ENCODE data around the gene TRPM3.
"Not testable (repeated sequence)": the region's sequence is repeated elsewhere in the genome, so short reads cannot be mapped to it uniquely, and the experiment has no call there.

TRPM3 gene

GRCh38 chr9:70983723-70984295 lies 137.6 kb downstream of the TRPM3 start:
- Histone ChIP-seq H3K36me3 (ENCODE audit: insufficient read depth, low read length) (no peaks in the 10 kb centered on the region), H3K9me3 (ENCODE audit: low read depth, low read length) (no peaks in the 10 kb centered on the region), H3K4me3 (no peak overlapping the region), H3K27ac (no peak overlapping the region), H3K9ac (ENCODE audit: insufficient read length) (no peak overlapping the region)
- no peak for DNase-seq (ENCODE audit: low read depth, low spot score)
- no peak for TF ChIP-seq POLR2AphosphoS5 (IDR thresholded peaks at IDR 0.05; ENCODE audit: borderline replicate concordance, low read depth, low read length)
- TF ChIP-seq EZH2 (IDR thresholded peaks at IDR 0.05): no peak
- TF ChIP-seq FOXP2 (optimal IDR thresholded peaks at IDR 0.05; ENCODE audit: control extremely low read depth, extremely low read length, insufficient read depth): no peak

GRCh38 chr9:70981312-70981711 lies 140.1 kb downstream of the TRPM3 start:
- no peak overlapping the region for H3K4me3 ChIP-seq
- TF ChIP-seq FOXP2 (optimal IDR thresholded peaks at IDR 0.05; ENCODE audit: control extremely low read depth, extremely low read length, insufficient read depth) (no peak), POLR2AphosphoS5 (IDR thresholded peaks at IDR 0.05; ENCODE audit: borderline replicate concordance, low read depth, low read length) (no peak), EZH2 (IDR thresholded peaks at IDR 0.05) (no peak)
- no peak for DNase-seq (ENCODE audit: low read depth, low spot score)

GRCh38 chr9:70979966-70980365 lies 141.5 kb downstream of the TRPM3 start:
- Histone ChIP-seq H3K9ac (ENCODE audit: insufficient read length) (no peak overlapping the region), H3K4me3 (no peak overlapping the region), H3K9me3 (ENCODE audit: low read depth, low read length) (no peaks in the 10 kb centered on the region), H3K36me3 (ENCODE audit: insufficient read depth, low read length) (no peaks in the 10 kb centered on the region), H3K27ac (no peak overlapping the region)
- TF ChIP-seq POLR2AphosphoS5 (IDR thresholded peaks at IDR 0.05; ENCODE audit: borderline replicate concordance, low read depth, low read length) (no peak), FOXP2 (optimal IDR thresholded peaks at IDR 0.05; ENCODE audit: control extremely low read depth, extremely low read length, insufficient read depth) (no peak), EZH2 (IDR thresholded peaks at IDR 0.05) (no peak)
- no peak for DNase-seq (ENCODE audit: low read depth, low spot score)

More at GRCh38 chr9:70981312-70981711, 140.1 kb downstream of the TRPM3 start:
- no peaks in the 10 kb centered on the region for H3K9me3 ChIP-seq (ENCODE audit: low read depth, low read length)
- H3K27ac ChIP-seq: no peak overlapping the region
- H3K9ac ChIP-seq (ENCODE audit: insufficient read length): no peak overlapping the region
- H3K36me3 ChIP-seq (ENCODE audit: insufficient read depth, low read length): no peaks in the 10 kb centered on the region

GRCh38 chr9:70978085-70978484 lies 143.3 kb downstream of the TRPM3 start:
- Histone ChIP-seq H3K36me3 (ENCODE audit: insufficient read depth, low read length) (no peaks in the 10 kb centered on the region), H3K27ac (no peak overlapping the region), H3K4me3 (no peak overlapping the region), H3K9ac (ENCODE audit: insufficient read length) (no peak overlapping the region), H3K9me3 (ENCODE audit: low read depth, low read length) (no peaks in the 10 kb centered on the region)
- TF ChIP-seq EZH2 (IDR thresholded peaks at IDR 0.05) (no peak), POLR2AphosphoS5 (IDR thresholded peaks at IDR 0.05; ENCODE audit: borderline replicate concordance, low read depth, low read length) (no peak), FOXP2 (optimal IDR thresholded peaks at IDR 0.05; ENCODE audit: control extremely low read depth, extremely low read length, insufficient read depth) (no peak)
- no peak for DNase-seq (ENCODE audit: low read depth, low spot score)

- Histone ChIP-seq H3K9me3 (ENCODE audit: low read depth, low read length) (no peaks in the 10 kb centered on the region), H3K36me3 (ENCODE audit: insufficient read depth, low read length) (no peaks in the 10 kb centered on the region), H3K27ac (no peak overlapping the region), H3K4me3 (no peak overlapping the region), H3K9ac (ENCODE audit: insufficient read length) (no peak overlapping the region)
- no peak for DNase-seq (ENCODE audit: low read depth, low spot score)
- TF ChIP-seq POLR2AphosphoS5 (IDR thresholded peaks at IDR 0.05; ENCODE audit: borderline replicate concordance, low read depth, low read length) (no peak), FOXP2 (optimal IDR thresholded peaks at IDR 0.05; ENCODE audit: control extremely low read depth, extremely low read length, insufficient read depth) (no peak), EZH2 (IDR thresholded peaks at IDR 0.05) (no peak)
Observed at GRCh38 chr9:70975821-70976220, 145.6 kb downstream of the TRPM3 start.

GRCh38 chr9:70971723-70972122 lies 149.7 kb downstream of the TRPM3 start:
- no peaks in the 10 kb centered on the region for H3K9me3 ChIP-seq (ENCODE audit: low read depth, low read length)
- no peak overlapping the region for H3K9ac ChIP-seq (ENCODE audit: insufficient read length)
- no peak overlapping the region for H3K27ac ChIP-seq
- no peaks in the 10 kb centered on the region for H3K36me3 ChIP-seq (ENCODE audit: insufficient read depth, low read length)
- TF ChIP-seq POLR2AphosphoS5 (IDR thresholded peaks at IDR 0.05; ENCODE audit: borderline replicate concordance, low read depth, low read length) (no peak), FOXP2 (optimal IDR thresholded peaks at IDR 0.05; ENCODE audit: control extremely low read depth, extremely low read length, insufficient read depth) (no peak), EZH2 (IDR thresholded peaks at IDR 0.05) (no peak)
- H3K4me3 ChIP-seq: no peak overlapping the region
- DNase-seq (ENCODE audit: low read depth, low spot score): no peak

GRCh38 chr9:70966380-70966779 lies 155.0 kb downstream of the TRPM3 start:
- H3K36me3 ChIP-seq (ENCODE audit: insufficient read depth, low read length); H3K4me3 ChIP-seq; H3K27ac ChIP-seq; H3K9me3 ChIP-seq (ENCODE audit: low read depth, low read length); H3K9ac ChIP-seq (ENCODE audit: insufficient read length); DNase-seq (ENCODE audit: low read depth, low spot score): not testable (repeated sequence)

- Histone ChIP-seq H3K4me3 (no peak overlapping the region), H3K27ac (no peak overlapping the region), H3K9me3 (ENCODE audit: low read depth, low read length) (no peaks in the 10 kb centered on the region), H3K36me3 (ENCODE audit: insufficient read depth, low read length) (no peaks in the 10 kb centered on the region), H3K9ac (ENCODE audit: insufficient read length) (no peak overlapping the region)
- DNase-seq (ENCODE audit: low read depth, low spot score): no peak
- TF ChIP-seq EZH2 (IDR thresholded peaks at IDR 0.05): no peak
- no peak for TF ChIP-seq POLR2AphosphoS5 (IDR thresholded peaks at IDR 0.05; ENCODE audit: borderline replicate concordance, low read depth, low read length)
- no peak for TF ChIP-seq FOXP2 (optimal IDR thresholded peaks at IDR 0.05; ENCODE audit: control extremely low read depth, extremely low read length, insufficient read depth)
Observed at GRCh38 chr9:70964861-70965260, 156.6 kb downstream of the TRPM3 start.

GRCh38 chr9:70963554-70963953 lies 157.9 kb downstream of the TRPM3 start:
- DNase-seq (ENCODE audit: low read depth, low spot score): no peak
- Histone ChIP-seq H3K9me3 (ENCODE audit: low read depth, low read length) (no peaks in the 10 kb centered on the region), H3K9ac (ENCODE audit: insufficient read length) (no peak overlapping the region), H3K27ac (no peak overlapping the region), H3K4me3 (no peak overlapping the region), H3K36me3 (ENCODE audit: insufficient read depth, low read length) (no peaks in the 10 kb centered on the region)
- TF ChIP-seq EZH2 (IDR thresholded peaks at IDR 0.05): no peak
- TF ChIP-seq POLR2AphosphoS5 (IDR thresholded peaks at IDR 0.05; ENCODE audit: borderline replicate concordance, low read depth, low read length): no peak
